AG20443 (cell line): ENCODE measurements around the gene MYLK.

ENCODE experiments used
- DNase-seq: peaks from one replicate; pipeline ENCODE4 v3.0.0; 2012; ENCODE audit warnings: low spot score, mixed read lengths

The MYLK gene

DNA sequence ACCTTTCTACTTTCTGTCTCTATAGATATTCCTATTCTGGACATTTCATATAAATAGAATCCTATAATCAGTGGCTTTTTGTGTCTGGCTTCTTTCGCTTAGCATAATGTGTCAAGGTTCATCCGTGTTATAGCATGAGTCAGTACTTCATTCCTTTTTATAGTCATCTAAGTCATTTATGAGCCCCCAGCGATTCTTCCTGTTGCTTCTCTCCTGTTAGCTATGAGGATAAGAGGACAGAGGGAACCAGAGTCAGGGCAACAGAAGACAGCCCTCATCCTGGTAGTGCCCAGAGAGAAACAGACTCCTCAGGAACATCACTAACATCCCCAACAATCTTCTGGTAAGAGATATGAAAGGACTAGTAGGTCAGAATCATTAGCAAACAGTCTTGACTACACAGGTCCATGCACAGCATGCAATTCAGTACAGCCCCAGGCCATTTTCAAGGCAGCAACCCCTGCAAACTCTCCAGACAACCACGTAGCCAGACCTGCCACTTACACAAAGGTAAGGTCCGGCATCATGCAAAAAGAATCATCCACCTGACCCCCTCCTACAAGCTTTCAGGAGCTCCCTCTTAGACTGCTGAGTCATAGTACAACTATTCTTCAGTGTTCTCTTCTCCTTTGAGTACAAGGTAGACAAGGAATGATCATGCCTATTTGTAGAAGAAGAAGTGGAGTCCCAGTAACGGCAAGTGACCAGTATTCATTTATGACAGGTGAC is 91.5 kb downstream of the MYLK start:
- no peak for DNase-seq

DNA sequence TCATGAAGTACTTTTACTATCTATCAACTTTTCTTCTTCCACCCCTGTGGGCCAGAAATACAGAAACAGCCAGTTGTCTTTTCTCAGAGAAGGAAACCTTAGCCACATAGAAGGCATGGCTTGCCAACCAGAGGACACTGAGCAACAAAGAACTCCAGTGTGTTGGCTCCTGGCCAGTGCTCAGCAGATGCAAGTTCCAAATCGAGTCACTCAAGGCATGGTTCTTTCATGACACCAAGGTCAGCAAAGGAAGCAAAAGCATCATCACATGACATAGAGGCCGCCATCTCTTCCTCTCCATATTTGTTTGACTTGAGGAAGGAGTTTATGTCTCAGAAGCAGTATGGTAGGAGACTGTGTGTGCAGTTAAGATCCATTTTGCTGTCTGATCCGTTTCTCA is 92.2 kb downstream of the MYLK start:
- no peak for DNase-seq

DNA sequence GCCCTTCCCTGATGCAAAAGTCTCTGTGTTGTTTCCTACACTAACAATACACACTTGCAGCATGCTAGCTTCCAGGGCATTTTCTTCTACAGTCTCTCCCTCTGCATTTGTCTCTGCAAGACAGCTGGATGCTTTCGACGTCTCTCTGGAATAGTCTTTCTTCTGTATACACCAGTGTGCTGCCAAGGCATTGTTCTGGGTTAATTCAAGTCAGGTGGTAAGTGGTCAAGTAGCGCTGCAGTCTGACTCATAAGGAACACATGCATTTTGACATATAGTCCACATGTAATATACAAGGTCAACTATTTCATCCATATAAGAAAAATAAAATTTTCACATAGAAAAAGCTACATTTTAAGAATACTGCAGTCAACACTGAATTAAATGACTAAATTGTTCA is 92.7 kb downstream of the MYLK start:
- no peak for DNase-seq

DNA sequence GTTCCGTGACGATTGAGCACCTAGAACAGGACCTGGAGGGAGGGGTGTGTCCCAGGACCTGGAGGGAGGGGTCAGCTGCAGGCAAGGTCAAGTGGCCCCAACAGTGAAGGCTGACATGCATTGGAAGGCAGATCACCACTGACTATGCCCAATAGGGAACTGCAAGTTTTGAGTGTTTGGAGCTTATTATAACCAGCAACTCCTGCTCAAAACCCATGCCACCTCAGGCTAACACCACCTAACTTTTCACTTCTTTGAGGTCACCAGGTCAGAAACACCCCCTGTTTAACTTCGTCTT is 93.1 kb downstream of the MYLK start:
- DNase-seq, result no peak

- no peak for DNase-seq
These were observed 93.7 kb downstream of the MYLK start for GRCh38 chr3:123790254-123791072.

GRCh38 chr3:123789760-123790159 is 94.4 kb downstream of the MYLK start:
- DNase-seq, result no peak

DNA sequence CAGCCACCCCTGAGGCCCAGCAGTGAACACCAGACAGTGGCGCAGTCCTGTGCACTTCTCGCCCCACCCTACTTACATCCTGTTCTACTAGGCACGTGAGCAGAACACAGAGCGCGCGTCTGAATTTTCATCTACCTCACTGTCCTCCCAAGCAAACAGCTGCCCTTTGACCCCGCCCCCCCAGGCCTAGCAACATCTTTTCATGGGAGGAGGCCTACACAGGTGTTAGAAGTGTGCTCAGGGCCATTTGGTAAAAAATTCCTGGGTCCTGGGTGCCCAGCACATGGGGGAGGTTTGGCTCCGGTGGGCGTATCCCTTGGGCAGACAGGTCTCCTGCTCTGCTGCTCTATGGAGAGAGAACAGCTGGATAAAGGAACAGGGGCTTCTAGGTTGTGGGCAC is 95.0 kb downstream of the MYLK start:
- no peak for DNase-seq

DNA sequence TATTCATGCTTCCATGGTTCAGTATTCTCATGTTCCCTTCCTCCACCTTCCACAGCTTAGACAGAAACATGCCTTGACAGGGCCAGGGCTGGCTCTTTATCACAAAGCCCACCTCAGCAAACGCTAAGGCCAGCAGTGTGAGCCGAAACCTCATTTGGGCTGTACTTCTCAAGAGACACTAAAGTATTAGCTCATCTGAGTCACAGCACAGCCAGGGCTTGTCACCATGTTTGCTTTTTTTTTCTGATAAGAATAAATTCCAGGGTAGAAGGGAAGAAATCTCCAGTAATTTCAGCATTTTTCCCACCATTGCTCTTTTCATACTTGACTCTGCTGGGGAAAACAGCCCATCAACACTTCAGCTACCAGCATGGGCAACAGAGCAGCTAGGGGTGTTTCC is 95.4 kb downstream of the MYLK start:
- no peak for DNase-seq

DNA sequence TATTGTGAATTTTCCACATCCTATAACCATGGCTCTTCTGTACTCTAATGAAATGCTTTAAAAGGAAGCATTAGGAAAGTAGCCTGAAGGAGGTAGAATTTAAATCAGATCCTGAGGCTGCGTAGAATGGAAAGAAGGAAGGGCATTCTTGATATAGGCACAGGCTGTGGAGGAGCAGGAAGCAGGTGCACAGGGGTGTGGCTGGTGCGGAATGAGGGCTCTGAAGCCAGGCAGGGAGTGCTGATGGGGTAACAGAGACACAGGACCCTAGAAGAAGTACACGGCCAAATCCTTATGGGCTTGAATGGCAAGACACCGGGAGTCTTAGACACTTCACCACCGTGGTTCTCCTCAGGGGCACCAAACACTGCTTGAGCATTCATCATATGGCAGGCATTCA is 97.0 kb downstream of the MYLK start:
- DNase-seq, result no peak

- DNase-seq, result no peak
These were observed 98.5 kb downstream of the MYLK start for GRCh38 chr3:123785602-123786001.

DNA sequence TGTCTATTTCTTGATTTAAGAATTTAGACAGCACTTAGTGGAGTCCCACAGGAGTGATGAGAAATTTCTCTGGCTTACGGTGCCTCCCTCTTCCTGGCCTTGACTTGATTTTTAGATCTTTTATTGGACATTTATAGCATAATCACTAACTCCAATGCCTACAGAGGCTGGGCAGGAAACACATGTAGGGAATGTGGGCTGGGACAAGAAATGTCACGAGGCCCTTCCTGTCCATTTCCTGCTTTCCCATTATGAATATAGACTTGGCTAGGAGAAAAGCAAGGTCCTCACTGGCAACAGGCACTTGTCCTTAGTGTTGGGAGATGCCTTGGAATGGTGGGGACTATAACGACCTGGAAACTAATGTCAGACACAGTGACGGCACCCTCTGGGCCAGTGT is 100.3 kb downstream of the MYLK start:
- DNase-seq, result no peak

GRCh38 chr3:123783050-123783689 is 101.0 kb downstream of the MYLK start:
- no peak for DNase-seq

DNA sequence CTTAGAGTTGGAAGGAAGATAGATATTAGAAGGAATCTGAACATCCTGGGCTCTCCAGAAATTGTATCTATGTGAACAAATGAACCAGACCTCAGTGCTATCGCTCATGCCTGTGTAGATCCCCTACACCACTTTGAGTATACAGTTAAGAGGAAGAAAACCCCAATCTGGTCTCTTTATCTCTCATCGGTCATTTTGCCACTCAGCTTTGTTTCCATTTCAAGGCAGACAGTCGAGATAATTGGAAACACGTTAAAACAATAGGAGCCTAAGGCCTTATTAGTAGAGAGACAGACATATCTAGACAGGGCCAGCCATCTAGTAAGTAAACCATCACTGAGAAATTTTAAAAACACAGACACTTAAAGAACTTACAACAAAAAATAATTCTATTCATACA is 101.6 kb downstream of the MYLK start:
- no peak for DNase-seq

- no peak for DNase-seq
These were observed 102.4 kb downstream of the MYLK start for GRCh38 chr3:123781571-123782275.

GRCh38 chr3:123781138-123781537 is 103.0 kb downstream of the MYLK start:
- DNase-seq, result no peak

DNA sequence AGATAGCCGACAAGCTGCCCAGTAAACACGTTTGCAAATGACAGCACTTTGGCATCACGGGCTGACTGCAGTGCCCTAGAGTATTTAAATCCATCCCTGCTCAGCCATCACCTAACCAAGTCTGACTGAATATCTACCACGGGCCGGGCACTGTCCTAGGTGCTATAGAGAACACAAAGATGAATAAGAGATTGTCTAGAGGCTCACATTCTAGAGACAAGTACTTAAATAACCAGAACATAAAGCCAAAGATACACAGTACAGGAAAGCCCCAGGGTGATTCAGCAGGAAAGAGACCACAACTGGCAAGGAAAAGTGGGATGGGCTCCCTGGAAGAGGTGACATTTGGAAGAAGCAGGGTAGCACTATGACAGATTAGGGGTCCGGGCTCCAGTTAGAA is 103.5 kb downstream of the MYLK start:
- DNase-seq, result no peak

- no peak for DNase-seq
These were observed 104.4 kb downstream of the MYLK start for GRCh38 chr3:123779655-123780231.

DNA sequence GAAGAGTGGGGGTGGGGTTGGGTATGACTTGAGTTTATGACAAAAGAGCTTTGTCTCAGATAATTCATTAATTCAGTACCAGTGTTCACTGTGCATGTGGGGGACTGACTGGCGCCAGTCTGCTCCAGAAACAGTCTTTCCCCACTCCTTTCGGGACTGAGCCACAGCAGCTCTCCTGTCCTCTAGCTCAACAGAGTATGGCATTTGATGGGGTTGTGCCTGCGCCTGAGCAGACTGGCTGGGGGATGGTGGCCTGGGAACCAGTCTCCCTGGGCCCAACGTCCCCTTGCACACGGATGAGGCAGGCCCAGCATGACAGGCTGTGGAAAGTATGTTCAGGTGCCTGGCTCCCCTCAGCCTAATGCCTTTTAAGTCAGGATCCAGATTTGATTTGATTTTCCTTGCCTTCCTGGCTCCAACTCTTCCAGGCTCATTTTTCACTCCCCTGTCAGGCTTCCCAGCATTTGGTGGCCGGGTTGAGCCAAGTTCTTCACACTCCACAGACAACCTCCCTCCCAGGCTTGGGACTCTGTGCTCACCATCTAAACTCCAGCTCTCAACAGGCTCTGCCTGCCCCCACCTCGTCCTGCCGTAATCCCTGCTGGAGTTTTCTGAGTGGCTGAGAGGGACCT is 105.0 kb downstream of the MYLK start:
- no peak for DNase-seq

DNA sequence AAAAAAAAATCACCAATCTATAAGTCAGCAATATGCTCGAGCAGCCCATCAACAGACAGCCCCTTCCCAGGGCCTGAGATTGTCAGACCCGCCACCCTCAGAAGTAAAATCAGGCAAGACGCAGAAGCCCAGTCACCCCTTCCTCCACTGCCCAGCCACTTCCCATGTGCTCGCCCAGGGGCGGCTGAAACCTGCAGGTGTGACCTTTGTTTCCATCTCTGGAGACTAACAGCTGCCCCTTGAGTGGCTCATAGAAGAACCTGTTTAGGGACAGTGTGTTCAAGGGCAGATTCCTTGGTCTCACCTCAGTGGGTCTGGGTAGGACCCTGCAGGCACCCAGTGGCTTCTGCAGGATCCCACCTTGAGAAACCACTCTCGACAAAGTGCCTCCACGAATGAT is 105.6 kb downstream of the MYLK start:
- DNase-seq, result no peak

DNA sequence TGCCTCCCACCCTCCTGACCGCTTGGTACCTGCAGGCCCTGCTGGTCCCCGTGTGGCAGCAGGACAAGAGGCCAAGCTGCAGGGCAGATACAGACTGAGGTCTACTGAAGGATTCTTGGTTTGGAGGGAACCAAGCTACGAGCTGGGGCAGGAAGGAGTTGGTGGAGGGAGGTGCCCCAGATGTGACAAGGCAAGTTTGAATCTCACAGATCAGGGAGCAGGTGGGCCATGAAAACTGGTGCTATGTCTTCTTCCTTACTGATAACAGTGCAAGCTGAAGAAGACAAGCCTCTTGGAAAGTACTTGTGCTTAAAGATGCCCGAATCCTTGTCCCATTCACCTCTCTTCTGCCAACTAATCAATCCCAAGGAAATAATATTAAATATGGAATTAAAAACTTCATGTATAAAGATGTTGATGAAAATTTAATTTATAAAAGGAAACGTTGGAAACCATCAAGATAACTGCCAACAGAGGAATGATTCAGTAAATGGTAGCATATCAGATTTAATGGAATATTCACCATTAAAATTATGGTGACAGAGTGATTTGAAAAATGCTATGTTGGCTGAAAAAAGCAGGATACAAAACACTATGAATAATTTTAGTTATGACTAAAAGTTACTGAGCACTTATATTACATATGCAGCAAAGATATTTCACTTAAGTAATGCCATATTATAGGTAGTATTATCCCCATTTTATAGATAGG is 107.9 kb downstream of the MYLK start:
- no peak for DNase-seq

DNA sequence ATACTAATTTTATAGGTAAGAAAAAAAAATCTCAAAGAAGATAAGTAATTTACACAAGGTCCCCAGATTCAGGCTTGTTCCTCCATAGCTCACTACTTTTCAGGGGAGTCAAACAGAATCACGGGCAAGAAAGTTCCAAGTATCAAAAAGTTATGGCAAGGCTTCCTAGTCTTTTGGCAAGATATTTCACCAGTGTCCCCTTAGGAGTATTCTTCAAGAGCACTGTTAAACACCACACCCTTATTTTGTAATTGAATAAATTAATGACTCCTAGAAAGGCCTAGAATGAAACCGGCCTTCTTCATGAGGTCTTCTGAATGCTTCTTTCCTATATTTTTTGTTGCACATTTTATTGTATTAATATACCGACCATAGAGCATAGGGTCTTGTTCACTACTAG is 109.7 kb downstream of the MYLK start:
- DNase-seq, result no peak
